Measurements from ENCODE around the gene FAM234A.
"Not testable (repeated sequence)": the region's sequence is repeated elsewhere in the genome, so short reads cannot be mapped to it uniquely, and the experiment has no call there.

Gene FAM234A

DNA sequence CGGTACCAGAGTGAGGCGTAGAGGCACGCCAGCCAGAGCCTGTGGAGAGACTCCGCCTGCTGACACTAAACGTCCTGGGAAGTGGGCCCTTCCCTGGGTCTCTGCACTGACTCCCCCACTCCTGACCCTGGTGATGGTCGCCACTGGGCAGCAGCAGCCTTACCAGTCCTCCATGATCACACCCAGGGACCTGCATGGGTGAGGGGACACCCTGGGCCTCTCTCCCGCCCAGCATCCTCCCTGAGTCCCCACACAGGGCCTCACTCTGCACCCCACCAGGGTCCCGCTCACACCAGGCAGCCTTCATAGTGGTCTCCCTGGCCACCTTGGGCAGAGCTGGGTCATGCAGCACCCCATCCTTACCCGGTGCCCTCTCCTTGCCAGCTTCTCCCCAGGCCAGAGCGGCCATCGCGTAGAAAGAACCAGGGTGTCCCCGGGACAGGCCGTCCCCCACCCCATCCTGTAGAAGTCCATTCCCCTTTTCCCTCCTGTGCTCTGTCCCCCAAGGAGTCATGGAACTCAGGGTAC, 30.4 kb downstream of the FAM234A start:
- no peak for DNase-seq (ENCODE audit: low spot score)

DNA sequence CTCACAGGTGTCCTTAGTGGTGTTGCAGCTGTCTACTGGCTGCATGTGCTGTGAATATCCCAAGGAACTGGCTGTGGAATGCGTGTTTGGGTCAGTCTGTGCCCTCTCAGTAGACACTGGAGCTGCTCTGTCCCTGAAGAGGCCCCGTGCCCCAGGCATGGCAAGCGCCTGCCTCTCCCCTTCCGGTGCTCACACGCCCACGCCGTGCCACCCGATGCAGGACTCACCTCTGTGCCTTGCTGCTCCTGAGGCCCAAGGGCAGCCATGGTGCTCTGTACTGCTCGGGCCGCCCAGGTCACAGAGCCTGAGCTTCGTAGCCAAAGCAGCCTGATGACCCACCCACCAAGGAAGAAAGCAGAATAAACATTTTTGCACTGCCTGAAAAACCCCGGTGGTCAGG, 31.1 kb downstream of the FAM234A start:
- no peak for DNase-seq (ENCODE audit: low spot score)

DNA sequence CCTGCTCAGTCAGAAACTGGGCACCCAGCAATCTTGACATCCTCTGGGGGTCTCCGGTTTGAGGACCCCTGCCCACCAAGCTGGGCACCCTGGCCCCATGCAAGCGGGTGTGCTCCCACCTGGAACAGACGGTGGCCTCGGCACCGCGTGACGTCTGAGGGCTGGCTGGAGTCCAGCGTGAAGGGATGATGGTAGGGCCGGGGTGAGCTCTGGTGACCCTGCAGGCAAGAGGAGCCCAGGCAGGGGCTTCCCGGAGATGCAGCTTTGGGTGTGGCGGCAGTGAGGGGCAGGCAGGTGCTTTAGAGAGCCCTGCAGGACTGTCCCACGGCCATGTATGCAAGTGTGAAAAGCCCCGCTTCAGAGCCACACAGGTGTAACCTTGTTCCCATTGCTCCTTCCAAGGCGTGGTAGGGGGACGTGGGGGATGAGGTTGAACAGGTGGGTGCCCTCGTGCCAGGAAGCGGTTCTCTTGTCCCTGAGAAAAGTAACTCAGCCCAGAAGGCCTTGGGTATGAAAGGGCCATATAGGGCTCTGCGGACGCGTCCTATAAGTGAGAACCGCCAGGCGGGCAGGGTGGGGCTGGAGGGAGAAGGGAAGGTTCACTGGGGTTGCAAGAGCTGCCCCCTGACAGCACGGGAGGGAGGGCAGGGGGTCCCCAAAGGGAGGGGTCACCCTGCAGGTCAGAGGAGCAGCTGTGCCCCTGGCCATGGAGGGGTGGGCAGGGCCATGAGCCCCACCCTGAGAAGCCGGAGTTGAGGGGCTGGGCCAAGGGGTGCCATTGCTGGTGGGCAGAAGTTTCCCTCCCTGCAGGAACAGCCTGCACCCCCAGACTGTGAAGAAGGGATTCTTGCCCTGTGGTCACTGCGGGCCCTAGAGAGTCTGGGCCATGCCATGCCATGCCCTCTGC, 31.9 kb downstream of the FAM234A start:
- no peak for DNase-seq (ENCODE audit: low spot score)

DNA sequence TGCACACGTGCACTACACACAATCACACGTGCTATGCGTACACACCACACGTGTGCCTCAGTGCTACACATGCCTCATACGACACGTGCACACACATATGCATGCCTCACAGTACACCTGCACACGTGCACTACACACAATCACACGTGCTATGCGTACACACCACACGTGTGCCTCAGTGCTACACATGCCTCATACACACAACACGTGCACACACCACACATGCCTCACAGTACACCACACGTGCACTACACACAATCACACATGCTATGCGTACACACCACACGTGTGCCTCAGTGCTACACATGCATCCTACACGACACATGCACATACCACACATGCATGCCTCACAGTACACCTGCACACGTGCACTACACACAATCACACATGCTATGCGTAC, 32.9 kb downstream of the FAM234A start:
- DNase-seq (ENCODE audit: low spot score) = not testable (repeated sequence)

- DNase-seq (ENCODE audit: low spot score) = no peak
Observed at GRCh38 chr16:268141-269053, 33.8 kb downstream of the FAM234A start.

DNA sequence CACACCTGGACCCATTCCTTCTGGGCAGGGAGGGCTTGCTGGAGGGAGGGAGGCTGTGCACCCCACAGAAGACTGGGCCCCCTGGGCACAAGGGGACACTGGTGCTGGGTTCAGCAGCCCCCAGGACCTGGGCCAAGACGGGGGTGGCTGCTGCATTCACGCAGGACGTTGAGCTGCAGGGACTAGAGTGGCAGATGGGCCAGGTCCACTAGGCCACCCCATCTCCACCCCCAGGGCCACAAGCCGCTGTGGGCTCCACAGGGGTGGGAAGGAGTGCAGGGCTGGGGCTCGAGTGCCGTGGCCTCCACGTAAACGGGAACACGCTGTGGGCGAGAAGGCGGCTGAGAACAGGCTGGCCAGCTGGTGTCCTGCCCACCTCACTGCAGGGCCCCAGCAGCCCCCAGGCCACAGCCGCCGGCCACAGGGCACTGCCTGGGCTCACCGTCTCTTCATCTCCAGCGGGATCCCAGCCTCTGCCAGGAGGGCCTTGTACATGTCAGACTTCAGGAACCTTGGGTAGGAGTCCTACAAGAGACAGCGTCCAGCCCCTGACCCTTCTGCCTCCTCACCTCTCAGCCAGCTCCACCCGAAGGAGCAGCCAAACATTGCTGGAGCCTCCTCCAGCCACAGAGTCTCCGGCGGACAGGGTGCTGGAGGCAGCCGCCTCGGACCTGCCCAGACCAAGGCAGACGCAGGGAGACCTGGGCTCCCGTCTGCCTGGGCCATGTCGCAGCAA, 34.6 kb downstream of the FAM234A start:
- no peak for DNase-seq (ENCODE audit: low spot score)

DNA sequence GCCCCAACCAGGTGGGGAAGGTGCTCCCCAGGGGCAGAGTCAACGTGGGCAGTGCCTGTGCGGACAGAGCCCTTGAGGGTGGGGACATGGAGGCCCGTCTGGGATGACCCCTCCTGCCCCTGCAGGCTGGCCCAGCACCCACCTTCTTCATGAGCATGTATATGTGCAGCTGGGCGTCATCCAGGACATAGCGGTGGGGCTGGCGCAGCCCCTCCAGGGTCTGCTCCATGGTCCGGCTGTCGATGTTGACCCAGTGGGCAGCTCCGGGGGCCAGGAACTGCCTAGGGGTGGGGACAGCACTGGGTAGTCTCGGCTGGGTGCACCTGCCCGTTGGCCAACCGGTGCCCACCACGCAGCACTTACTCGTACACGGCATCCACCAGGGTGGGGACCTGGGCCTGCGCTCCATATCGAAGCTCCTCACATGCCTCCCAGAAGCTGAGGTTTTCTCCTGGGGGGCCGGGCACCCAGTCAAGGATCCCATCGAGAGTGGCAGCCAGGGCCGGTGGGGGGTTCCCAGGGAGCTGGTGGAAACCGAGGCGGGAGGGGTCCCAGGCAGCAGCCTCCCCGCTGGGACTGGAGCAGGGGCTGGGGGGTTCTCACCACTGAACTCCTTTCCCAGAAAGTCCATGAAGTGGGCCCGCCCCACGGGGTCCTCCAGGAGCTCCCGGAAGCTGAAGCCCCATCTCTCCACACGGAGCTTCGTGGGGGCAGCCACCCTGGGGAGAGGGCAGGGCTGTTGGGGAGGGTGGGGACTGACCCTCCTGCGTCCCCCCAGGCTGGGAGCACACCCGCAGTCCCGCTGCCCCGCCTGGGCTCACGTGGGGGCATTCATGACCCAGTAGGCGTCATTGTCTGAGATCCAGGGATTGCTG, 36.0 kb downstream of the FAM234A start:
- no peak for DNase-seq (ENCODE audit: low spot score)

DNA sequence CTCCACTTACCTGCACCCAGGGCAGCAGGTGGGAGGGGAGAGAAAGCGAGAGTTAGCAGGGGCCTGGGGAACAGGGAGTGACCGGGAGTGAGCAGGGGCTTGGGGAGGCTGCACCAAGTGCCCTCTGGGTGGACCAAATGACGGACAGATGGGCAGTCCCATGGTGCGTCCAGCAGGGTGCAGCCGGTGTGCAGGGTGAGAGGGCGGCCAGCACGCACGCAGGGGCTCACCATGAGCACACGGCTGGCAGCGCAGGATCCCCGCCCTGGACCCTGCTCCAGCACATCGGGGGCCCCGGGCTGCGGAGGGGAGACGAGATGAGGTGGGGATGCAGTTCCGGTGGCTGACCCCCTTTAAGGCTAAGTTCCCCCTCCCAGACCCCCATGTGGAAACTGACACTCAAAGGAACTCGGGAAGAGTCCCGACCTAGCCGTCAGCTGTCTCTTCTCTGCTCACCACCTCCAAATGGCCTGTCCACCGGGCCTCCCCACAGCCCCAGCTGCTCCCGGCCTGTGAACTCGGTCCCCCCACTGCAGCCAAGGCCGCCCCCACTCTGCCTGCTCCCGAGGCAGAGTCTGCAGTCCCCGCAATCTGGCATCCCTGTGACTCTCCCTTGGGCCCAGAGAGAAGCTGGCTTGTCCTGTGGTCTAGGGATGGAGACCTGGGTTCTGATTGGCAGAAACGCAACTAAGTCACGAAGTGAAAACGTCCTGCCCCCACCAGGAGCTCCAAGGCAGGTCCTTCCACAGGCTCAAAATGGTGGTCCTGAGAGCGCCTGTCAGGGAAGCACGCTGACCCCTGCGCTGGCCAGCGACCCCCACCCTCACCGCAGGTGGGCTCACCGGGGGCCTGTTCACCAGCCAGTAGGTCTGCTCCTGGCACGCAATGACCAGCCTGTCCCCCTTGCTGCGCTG, 38.3 kb downstream of the FAM234A start:
- DNase-seq (ENCODE audit: low spot score) = no peak

DNA sequence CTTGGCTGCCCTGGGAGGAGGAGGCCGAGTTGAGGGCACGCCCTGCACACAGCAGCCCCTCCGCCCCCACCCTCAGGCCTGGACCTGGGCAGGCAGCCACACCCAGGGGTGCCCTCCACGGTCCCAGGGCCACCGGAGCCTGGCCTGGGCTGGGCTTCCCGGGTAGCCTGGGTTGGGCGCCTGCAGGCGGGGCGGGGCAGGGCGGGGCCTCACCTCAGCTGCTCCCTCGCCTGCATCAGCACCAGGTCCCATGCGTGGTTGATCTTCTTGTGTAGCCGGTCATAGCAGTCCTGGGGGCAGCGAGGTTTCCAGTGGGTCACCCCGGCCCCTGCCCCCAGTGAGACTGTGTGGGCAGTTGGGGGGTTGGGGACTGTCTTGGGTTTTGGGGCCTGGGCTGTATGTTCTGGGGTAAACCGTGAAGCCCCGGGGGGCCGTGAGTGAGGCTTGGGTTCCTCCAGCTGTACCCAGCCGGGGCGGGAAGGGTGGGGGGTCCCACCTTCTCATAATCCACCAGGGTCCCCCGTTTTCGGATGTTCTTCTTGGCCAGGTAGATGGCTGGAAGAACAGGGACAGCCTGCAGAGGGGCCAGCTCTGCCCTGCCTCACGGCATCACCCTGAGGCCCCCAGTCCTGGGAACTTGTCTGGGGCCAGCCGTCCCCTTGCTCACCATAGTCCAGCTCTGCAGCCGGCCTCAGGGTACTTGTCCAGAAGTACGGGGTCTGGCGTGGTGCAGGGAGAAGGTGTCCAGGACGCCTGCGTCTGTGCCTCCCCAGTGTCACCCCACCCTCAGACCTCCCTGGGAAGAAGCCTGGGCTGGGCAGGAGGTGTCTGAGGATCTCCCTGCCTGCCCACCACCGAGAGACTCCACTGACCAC, 39.2 kb downstream of the FAM234A start:
- no peak for DNase-seq (ENCODE audit: low spot score)

GRCh38 chr16:275041-275641, 40.5 kb downstream of the FAM234A start:
- no peak for DNase-seq (ENCODE audit: low spot score)

DNA sequence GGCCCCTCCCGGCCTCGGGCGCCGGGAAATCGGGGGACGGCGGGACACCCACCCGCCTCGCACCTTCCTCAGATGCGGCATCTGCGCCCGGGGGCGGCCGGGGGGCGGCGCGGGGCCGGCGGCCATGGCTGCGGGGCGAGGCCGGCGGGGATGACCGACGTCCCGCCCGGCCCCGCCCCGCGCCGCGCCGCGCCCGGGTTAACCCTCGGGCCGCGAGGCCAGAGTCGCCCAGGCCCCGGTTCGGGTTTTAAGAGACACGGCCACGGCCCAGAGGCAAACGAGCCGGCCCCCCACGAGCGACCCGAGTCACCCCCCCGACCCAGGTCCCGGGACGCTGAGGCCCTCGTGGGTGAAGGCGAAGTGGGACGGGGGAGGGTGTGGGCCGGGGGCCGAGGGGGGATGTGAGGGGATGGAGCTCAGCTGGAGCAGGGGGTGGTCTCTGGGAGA, 41.2 kb downstream of the FAM234A start, which contains the start of gene RGS11:
Gene RGS11, minus strand, starts transcription at position 159 of the 447 bp plus-strand sequence. Its CDS starts 33 bp downstream, at position 126.
- peak; percentile 70 for DNase-seq (ENCODE audit: low spot score)

- no peak for DNase-seq (ENCODE audit: low spot score)
Observed at GRCh38 chr16:276426-277077, 41.9 kb downstream of the FAM234A start.

DNA sequence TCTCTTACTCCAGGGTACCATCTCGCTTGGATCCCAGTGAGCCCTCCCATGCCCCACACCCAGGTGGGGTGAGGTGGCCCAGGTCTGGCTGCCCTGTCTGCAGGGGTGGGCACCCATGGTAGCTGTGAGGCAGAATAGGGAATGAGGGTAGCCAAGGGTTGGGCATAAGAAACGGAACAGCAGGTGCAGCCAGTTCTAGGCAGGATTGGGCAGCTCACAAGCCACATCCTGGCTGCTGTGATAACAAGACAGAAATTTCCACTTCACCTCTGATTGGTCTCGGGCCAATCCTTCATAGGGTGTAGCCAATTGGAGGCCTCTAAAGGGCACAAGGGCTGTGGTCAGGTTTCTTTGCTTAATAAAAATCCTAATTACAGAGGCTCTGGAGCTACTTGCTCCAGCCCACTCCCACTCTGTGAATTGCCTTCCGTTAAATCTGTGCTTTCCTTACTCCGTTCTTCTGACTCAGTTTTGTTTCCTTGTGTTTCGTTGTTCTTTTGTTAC, 44.3 kb downstream of the FAM234A start:
- no peak for DNase-seq (ENCODE audit: low spot score)

DNA sequence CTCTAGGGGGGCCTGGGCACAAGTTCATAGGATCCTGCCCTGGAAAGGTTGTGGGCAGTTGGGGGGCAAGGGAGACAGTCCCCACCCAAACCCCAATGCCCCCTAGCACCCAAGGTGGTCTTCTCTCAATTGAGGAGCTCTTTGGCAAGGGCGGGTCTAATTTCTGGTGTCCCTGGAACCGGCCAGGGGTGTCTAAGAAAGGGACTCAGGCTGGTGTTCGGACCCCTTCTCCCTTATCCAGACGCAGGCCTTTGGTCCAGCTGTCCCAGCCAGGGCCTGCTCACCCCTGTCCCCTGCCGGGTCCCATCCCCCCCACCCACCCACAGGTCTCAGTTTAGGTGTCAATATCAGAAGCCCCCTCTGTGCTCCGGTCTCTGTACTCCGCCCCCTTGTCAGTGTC, 44.9 kb downstream of the FAM234A start:
- DNase-seq (ENCODE audit: low spot score) = no peak

DNA sequence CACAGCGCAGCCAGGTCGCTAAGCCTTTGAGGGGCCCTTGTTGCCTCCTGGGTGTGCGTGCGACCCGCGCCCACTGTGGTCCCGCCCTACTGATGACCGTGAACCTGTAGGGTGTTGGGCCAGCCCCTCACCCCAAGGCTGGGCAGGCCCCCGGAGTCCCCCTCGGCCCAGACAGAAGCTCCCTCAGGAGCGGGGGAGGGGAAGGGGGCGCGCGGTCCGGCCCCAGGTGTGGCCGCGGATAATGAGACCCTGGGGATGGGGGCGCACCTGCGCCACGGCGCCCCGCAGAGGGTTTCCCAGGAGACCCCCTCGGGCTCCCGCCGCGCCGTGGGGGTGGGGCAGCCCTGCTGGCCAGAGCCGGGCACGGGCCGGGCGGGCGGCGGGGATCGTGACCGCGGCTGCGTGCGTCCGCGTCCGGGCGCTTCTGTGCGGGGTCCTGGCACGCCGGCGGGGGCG, 45.4 kb downstream of the FAM234A start:
- no peak for DNase-seq (ENCODE audit: low spot score)

GRCh38 chr16:280552-280951, 45.9 kb downstream of the FAM234A start, which contains the start of gene ARHGDIG:
ARHGDIG (plus strand) TSS chr16:280591; CDS start chr16:280681, 90 bp downstream.
- no peak for DNase-seq (ENCODE audit: low spot score)

DNA sequence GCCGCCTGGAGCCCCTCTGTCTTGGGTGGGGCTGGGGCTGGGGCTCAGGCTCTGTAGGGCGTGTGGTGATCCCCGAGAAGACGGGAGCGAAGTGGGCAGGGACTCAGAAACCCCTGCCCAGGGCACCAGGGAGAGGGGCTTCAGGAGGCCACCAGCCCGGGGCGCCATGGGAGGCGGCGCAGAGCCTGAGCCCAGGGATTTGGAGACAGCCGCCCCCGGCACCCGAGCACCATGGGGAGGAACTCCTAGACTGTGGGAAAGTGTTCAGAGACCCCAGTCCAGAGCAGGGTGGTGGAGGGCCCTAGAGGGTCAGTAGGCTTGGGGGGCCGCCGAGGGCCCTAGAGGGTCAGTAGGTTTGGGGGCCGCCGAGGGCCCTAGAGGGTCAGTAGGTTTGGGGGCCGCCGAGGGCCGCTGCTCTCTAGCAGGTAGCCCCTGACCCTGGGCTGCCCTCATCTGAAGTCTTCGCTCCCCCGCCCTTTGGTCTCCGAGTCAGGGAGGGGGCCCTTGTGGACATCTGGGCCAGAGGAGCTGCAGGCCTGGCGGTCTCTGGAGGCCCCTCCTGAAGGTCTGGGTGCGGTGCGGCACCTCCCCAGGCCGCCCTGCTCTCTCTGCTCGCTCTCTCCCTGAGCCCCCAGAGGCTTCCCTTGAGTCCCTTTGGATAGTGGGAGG, 46.5 kb downstream of the FAM234A start:
- no peak for DNase-seq (ENCODE audit: low spot score)

Data from AG08396 (cell line).